ENCODE results near the gene TFAP2B.

Gene TFAP2B

DNA sequence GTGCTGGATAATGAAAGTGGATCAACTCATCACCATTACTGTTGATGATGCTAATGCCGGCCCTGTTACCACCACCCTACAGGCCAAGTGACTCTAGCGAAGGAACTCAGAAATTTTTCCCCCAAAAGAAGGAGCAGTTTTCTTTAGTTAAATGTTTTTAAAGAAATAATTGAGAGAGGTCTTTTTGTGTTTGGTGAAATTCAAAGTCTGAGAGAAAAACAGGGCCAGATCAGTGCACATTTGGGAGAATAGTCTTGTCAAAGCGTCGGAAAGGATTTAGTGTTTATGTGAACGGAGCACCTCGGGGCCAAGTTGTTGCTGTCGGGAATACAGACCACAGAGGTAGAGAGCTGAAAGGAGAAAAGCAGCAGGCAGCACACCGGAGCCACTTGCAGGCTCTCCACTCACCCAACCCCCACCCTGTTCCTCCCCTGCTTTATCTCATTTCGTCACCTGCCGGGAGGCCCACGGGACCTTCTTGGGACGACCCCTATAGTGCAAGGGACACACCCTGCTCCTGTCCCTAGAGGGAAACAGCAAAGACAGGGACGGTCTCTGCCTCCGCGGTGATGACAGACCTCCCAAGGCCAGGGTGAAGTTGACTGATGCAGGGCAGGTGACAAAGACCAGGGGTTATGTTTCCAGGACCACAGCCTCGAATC lies 6.8 kb downstream of the TFAP2B start:
- no peak for DNase-seq (ENCODE audit: low read depth)

DNA sequence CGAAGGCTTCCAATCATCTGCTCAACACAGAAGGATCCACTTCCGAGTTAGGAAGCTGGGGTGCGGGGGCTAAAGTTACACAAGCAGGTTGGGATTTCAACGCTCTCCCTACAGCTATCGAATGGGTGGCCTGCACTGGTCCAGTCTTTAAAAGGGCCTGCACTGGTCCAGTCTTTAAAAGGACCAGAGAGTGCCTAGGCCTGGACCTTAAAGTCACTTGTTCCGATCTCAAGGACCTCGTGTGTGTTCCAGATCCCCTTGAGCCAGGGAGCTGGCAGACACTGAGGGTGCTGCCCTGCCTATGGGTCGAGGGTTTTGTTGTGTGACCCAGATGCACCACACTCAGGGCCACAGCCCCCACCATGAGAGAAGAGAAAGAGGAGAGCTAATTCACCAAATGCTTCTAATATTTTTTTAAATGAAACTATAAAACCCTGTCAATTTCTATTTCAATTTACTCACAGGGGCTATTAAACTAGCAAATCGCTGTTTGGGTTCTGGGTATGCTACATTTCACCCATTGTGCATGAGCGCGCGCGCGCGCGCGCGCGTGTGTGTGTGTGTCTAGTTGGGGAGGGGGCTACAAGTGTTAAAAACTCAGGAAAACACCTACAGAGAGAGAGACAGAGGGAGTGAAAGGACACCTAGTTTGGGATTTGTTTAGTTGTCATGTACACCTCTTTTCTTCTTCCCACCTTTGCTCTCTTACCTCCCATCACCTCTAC lies 7.5 kb downstream of the TFAP2B start:
- no peak for DNase-seq (ENCODE audit: low read depth)

DNA sequence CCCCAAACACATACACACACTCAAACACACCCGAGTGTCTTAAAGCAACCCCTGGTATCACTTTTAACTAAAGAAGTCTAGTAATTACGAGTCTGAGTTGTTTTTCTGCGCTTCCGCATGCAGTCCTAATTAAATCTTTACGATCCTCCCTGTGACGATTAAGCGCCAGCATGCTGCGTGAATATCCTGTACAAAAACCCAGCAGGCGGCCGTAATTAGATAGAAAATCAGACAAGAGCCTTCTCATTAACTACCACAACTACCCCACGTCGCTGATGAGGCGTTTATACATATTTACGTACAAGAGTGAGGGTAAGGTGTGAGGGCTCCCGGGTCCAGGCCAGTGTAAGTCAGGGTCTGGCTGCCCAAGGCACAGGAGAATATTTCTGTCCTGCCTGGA lies 8.1 kb downstream of the TFAP2B start:
- DNase-seq (ENCODE audit: low read depth) = no peak

DNA sequence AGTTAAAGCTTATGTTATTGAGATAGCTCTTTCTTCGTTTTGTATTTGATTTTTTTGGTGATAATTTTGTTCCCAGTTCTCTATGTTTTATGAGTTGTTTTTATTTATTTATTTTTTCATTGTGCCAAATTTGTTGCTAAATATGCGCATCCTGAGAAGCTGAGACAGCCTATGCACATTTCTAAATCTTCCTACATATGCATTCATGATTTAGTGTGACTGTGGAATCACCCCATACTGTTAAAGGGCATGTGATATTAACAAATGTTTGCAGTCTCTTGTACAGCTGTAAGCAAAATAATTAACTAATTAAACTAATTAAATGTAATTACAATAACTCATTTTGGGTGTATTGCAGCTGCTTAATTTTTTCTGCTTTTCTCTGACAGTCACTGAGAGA lies 10.4 kb downstream of the TFAP2B start:
- no peak for DNase-seq (ENCODE audit: low read depth)

DNA sequence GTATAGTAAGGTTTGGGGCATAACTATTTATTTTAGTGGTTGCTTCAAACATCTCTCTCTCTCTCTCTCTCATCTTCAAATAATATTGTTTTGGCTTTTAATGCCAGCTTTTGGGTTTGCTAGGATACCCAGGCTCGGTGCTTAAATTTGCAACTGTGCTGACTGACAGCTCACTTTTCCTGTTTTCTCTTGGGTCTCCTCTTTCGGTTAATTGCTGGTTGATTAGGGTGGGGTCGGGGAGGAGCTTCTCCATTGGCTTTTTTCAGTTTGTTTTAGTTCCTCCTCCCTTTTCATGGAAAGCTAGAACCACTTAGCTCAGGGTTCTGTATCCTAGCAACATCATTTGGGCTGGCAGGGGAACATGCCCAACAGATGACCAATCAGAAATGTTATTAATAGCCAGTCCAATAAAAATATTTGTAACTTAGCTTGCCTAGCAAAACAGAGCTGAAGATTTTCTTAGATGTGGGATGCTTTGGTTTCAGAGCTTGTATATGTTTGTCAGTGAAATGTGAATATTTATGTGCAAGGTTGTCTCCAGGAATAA lies 11.3 kb downstream of the TFAP2B start:
- no peak for DNase-seq (ENCODE audit: low read depth)

DNA sequence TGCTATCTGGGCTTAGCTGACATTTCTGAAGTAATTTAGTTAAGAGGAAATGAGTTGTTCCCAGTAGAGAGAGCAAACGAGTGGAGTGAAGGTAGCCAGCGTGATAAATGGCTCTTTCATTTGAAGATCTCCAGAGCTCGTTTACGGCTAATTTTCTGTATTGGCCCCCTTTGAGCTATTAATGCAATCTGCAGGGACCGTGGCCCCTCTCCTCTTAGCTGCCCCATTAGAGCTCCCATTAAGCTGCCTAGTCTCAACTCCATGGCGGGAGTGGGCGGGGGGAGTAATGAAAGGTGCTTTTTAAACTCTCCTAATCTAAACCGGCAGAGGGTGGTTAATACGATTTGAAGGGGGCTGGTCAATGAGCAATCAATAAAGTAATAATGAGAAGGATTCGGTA lies 12.5 kb downstream of the TFAP2B start:
- DNase-seq (ENCODE audit: low read depth) = no peak

DNA sequence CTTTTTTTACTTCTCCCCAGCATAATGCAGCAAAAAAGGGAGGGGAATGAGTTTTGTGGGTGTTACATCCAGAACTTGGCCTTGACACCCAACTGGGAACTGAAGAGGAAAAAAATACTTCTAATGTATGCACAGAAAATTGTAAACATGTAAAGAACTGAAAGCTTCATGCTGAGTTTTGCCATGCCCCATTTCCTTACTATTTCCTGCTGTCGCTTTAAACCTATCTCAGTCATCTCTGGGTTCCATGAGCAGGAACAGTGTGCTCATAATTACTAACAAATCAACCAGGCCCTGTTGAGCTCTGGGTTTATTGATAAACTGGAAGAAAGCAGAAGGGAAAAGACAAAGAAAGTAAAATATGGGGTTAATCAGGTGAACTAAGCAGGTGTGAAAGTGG lies 14.2 kb downstream of the TFAP2B start:
- DNase-seq (ENCODE audit: low read depth) = no peak

DNA sequence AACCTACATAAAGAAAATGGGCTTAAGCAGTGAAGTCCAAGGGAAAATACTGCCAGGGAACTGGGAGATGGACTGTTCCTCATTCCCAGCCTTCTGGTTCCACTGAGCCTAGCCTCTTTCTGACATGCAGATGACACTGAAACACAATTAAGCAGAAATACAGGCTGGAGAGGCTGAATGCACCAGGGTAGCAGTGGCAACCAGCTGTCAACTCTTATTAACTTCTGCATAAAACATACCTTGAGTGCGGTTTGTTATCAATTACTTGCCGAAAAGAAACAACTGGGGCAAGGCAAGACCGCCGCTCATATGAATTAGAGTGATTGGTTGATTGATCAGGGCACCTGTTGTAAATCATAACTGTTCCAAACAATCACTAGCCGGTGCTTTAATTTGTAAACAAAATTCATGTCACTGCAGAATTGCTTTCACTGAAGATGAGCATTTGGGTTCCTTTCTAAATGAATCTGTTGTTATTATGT lies 16.3 kb downstream of the TFAP2B start:
- no peak for DNase-seq (ENCODE audit: low read depth)

DNA sequence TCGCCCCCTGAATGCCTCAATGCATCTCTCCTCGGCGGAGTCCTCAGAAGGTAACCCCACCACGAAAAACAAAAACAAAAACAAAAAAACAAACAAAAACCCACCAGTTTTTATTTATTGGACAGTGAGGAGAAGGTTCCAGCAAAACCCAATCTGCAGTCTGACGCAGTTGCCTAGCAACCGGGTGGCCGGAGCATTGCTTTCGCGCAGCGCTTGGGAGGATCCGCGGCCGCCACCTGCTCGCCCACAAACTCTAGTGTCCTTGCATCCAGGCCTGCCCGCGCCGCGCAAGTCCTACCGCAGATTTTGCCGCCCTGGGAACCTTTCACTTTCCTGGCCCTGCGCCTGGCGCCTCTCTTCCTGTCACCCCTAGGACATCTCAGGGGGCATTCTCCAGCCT lies 17.6 kb downstream of the TFAP2B start:
- DNase-seq (ENCODE audit: low read depth) = no peak

DNA sequence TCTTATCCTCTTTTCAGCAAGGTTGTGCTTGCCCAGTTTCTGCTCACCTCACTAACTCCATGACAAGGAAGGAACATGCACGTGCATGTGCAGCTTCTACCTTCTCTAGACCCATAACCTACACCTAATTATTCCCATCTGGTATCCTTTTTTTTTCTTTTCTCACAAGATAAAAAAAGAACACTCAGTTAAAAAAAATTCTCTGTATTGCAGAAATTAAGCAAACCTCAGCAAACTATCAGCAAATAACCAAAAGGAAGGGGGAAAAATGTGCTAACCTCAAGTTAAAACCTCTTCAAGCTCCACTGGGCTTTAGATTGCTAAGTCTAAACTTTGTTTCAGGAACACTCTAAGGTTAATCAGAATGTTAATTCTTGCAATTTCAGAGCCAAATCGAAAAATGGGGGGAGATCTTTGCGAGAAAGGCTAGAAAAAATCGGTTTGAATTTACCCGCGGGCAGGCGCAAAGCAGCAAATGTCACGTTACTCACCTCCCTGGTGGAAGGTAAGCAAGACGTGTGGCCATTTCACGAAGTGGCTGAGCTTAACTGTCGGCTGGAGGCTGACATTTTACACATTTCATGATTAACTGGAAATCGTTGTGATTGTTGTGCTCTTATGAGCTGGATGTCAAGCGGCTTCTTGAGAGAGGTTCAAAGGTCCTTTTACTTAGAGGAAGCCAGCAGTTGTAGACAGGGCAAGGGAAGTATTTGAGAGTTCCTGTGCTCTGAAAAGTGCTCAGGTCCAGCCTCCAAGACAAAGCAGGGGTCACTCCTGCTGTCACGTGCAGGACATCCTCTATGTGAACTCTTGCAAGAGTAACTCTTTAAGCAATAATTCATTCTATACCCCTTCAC lies 19.1 kb downstream of the TFAP2B start:
- DNase-seq (ENCODE audit: low read depth) = no peak

DNA sequence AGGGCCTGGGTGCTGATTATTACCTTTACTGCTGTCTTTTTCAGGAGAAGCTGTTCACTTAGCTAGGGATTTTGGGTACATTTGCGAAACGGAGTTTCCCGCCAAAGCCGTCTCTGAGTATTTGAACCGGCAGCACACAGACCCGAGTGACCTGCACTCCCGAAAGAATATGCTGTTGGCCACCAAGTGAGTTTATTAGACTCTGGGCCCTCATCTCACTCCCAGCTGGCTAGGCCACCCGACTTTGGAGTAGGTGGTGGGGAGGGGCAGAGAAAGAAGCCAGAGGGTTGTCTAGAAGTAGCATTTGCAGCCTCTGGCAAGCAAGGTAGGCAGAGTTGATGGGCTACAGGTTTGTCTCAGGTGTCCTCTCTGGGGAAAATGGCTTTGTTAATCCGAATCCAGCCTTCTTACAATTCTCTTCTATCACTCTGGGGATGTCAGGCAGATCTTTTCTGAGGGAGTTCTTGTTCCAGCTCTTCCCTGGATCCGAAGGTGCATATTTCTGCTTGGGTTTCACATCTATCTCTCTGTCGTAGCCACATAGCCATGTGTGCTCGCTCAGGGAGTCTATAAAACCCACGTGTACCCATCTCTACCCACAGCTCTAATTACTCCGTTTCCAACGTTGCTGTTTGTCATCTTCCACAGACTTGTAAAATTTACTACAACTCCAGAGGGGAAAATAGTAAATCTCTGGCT lies 21.6 kb downstream of the TFAP2B start:
- DNase-seq (ENCODE audit: low read depth) = no peak

DNA sequence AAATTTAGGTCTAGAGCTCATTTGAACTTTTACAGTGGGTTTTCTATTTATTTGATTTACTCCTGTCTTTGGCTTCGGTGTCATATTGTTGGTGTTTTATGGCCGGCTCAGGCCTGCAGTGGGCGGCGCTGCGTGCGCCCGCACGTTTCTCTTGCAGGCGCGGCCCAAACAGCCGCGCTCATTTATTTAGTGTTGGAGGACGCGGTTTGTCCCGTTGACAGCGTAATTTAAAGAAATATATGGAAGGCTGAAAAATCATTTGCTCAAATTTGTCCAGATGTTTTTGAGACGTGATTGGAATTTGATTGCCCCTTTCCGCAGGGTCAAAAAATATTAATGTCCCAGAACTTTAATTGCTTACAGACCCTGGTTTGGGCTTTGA lies 22.1 kb downstream of the TFAP2B start:
- no peak for DNase-seq (ENCODE audit: low read depth)

DNA sequence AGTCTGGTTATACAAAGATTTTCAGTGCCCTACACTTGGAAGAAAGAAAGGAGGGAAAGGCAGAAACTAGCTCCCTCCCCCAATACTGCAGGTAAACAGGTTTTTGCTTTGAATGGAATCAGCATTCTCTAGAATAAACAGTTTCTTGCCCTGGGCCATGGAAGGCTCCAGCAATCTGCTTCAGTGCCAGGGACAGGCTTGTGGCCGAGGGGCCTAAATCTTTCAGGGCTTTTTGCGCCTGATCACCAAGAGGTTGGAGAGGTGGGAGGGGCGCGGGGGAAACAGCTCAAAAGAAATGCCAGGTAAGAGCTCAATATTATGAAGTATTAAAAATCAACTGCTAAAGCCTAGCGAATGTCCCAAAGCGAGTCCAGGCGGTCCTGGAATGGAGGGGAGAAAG lies 23.8 kb downstream of the TFAP2B start:
- DNase-seq (ENCODE audit: low read depth) = no peak

DNA sequence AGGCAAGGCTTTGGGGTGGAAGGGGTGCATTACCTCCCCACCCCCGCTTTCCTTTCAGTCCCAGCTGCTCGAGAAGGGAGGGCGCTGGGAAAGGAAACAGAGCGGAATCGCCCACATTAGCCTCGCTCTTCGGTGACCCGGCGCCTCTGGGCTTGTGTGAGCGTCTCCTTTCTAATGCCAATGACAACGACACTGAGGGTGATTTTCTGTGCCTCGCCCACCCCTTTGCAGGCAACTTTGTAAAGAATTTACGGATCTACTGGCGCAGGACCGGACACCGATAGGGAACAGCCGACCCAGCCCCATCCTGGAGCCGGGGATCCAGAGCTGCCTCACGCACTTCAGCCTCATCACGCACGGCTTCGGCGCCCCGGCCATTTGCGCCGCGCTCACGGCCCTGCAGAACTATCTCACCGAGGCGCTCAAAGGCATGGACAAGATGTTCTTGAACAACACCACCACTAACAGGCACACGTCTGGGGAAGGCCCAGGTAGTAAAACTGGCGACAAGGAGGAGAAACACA lies 24.3 kb downstream of the TFAP2B start:
- DNase-seq (ENCODE audit: low read depth) = no peak

DNA sequence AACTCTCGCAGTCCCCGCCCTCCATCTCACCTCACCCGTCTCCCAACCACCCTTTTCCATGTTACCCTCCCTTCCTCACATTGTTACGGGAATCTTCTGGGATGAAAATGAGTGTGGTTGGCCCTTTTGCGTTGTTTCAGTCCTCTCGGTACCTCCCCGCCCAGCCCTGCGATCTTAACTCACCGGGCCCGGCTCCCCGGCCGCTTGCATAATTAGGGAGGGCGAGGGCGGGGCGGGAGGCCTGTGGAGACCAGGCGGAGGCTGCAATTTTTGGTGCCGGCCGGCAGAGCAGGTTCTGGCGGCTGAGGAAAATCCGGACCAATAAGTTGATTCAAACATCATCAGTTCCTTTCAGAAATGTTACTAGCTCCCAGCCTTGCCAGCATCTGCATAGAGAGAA lies 25.2 kb downstream of the TFAP2B start:
- DNase-seq (ENCODE audit: low read depth) = no peak

DNA sequence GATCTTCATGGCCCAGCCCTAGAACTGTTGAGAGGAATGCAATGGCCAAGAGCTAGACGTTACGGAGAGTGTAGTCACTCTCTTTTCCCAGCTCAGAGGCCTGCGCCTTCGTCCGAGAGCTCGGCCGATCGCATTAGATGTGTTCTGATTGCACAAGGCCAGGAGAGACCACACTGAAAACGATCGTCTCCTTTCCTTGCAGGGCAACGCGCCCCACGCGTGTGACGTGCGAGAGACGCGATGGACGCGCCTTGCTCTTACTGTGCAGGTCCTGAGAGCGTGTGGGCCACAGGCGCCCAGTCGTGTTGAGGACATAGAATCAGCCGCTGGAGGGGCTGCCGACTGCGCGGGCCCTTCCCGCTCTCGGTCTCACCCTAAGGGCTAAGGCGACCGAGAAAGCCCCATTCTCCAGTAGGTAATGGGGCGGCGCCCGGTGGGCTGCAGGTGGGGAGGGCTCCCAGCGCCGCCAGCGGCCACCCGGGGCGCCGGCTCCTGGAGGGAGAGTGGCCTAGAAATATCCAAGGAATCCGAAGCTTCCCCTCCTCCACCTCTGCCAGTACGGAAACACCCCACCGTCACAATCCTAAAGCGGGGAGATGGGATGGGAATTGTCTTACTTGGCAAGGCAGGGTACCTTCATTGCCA lies 26.9 kb downstream of the TFAP2B start:
- DNase-seq (ENCODE audit: low read depth) = no peak

DNA sequence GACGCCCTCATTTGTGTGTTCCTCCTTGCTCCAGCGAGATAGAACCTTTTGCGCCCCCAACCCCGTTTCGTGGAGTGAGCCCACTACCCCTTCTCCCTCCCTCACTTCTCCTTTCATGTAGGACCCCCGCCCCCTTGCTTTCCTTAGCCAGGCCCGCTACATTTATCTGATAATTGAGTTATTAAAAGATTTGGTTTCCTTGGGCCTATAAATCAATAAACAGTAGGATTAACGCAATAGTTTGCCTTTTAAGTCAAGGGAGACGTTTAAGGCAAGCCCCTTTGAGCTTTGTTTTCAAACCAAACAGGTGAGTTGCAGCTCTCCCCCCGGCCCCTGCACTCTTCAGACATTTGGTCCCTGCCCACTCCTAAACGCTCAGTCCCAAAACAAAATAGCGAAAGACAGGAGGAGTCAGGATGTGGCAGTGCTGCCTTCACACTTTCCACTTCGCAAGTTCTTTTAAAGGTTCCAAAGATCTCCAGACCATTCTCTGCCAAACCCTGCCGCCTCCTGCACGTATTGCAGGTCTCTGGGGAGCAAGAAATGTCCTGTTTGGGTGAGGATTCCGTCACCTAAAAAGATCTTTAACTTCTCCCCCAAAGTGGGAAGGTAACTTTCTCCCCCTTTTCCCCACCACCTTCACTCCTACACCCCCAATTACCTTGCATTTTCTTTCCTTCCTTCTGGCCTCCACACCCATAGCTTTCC lies 27.6 kb downstream of the TFAP2B start:
- no peak for DNase-seq (ENCODE audit: low read depth)

DNA sequence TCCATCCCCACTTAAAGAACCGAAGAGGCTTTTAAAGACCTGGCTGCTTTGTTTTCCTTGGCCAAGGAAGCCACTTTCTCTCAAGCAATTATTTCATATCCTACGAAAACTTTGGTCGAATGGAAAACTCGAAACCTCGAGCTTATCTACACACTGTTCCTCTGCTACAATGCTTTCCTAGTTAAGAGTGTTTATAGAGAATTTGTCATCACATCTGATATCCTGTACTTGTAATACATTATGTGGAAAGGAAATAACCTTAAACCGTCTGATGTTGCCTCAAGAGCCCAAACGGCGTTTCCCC lies 28.1 kb downstream of the TFAP2B start:
- no peak for DNase-seq (ENCODE audit: low read depth)

DNA sequence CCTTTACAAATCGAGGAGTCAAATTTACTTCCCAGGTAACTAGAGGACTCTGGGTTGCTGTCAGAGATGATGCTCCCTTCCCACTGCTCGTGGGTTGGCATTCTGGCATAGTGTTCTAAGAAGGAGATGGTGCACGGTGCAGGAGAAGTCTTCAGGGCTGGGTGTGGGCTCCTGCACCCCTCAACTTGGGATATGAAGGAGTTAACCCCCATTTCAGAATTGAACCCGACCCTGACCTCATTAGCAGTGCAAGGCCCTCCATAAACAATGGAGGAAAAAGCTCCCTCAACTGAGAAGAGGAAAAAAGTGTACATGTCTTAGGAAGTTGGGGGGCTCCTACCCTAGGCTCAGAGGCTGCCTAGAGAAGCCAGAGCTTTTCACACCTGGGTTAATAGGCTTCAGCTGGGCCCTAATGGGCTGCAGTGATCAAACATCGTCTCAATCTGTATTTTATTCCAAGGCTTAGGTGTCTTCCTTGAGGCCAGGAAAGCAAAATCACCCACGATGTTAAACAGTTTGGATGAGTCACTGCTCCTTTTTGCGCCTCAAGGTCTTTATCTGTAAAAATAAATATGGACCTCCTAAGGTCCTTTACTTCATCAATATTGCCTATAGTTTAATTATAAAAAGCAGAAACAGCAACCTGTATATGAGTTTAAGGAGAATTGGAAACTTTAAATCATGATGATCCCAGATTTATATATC lies 29.4 kb downstream of the TFAP2B start:
- DNase-seq (ENCODE audit: low read depth) = no peak
